Pancreas (tissue), 10 donors: ENCODE measurements around the gene FAM47E. TPM values are rescaled to one million over a fixed set of nuclear protein-coding genes. Genes with fewer than 3 reads are reported as not detected.

Source experiments
- ATAC-seq, 4 donors: fragments of 200-7000 bp; cut with Tn5 transposase; one replicate each; pipeline versions ENCODE4 v1.8.0 to v1.9.1; 2020; ENCODE audit warnings: mild to moderate bottlenecking in 4 of 4, moderate library complexity in 4 of 4
- DNase-seq, 6 donors: peaks; one replicate each; pipeline ENCODE4 v3.0.0-alpha.2; 2020
- FAIRE-seq: peaks from 2 replicates; lab custom pipeline; 2012; peaks lifted over from hg19 to GRCh38; lab: Jason Lieb, UNC
- H3K27ac ChIP-seq, 4 donors: fragments of 200-600 bp; sonication (generic); 1 replicate in 3 of 4; 2 replicates in 1 of 4; pipeline versions ENCODE4 v1.5.0 to v1.8.0; 2020
- H3K27me3 ChIP-seq, 4 donors: fragments of 200-600 bp; one replicate each; pipeline ENCODE4 v1.8.0; 2021
- H3K36me3 ChIP-seq, 3 donors: fragments of 200-600 bp; sonication (generic) in 1 of 3; one replicate each; pipeline versions ENCODE4 v1.5.0 to v1.8.0; 2020 to 2021
- H3K4me1 ChIP-seq, 3 donors: fragments of 200-600 bp; one replicate each; pipeline ENCODE4 v1.8.0; 2021
- H3K4me3 ChIP-seq, 4 donors: fragments of 200-600 bp; sonication (generic) in 2 of 4; one replicate each; pipeline versions ENCODE4 v1.5.0 to v1.8.0; 2020 to 2021
- H3K9me3 ChIP-seq, 4 donors: fragments of 200-600 bp; one replicate each; pipeline ENCODE4 v1.8.0; 2021
- WGBS, 2 donors: extraction: QIAGEN DNeasy Blood & Tissue Kit; methylation state at CpG; one replicate each; pipeline ENCODE4 v1.1.7; 2013; 5-methylcytosine and 5-hydroxymethylcytosine counted together
- intact Hi-C, 3 donors: fragments of 100-400 bp; cut with DNase I; formaldehyde crosslinking; loops; one replicate each; pipeline versions ENCODE4 v1.11.1 to v1.14.2; 2022
- polyA plus RNA-seq, 2 donors: library from polyadenylated mRNA; stranded (reverse); fragments of 200-250 nt; gene quantifications; one replicate each; pipeline ENCODE4 v1.2.3, GENCODE V29; 2013
- total RNA-seq, 6 donors: library from RNA; stranded (reverse); fragmentation: NEBNext Ultra II Directional in 4 of 6; extraction: Animal tissue kit (Norgen Biotek cat#: 25700) in 4 of 6; gene quantifications; one replicate each; pipeline versions ENCODE4 v1.2.1 to v1.2.4, GENCODE V29; 2021 to 2023
- TF ChIP-seq, protein P1 (sequence below), 4 donors: fragments of 200-600 bp; sonication (generic) in 3 of 4; IDR thresholded peaks; one replicate each; pipeline versions ENCODE4 v1.5.0 to v1.8.0; 2021; ENCODE audit warnings: antibody characterized with exemption in 4 of 4
- donor health status: healthy with polysubstance abuse.
- donor health status: DM: no; HTN: no; CAD: no; lungs with moderate emphysema.
- donor health status: DM: no; HTN: no; CAD: no.
- donor health status: control.
- donor health status: control.
- donor health status: Bipolar disorder and iron deficiency.
- donor health status: DM: yes; HTN: yes; CAD: no.
- donor health status: DM: no; HTN: no; CAD: no.
- donor health status: DM: no; HTN: no; CAD: no.
- donor health status: DM: yes; HTN: yes; CAD: no.

The FAM47E gene
- total and polyA plus RNA-seq, 8 donors = 3.6 to 14.8 (median 9.3) TPM

- DNase-seq (no peak), ATAC-seq (peak in 3 of 4 donors; percentile 61 to 78 (median 74)), FAIRE-seq (no peak)
- TF ChIP-seq, protein P1, sequence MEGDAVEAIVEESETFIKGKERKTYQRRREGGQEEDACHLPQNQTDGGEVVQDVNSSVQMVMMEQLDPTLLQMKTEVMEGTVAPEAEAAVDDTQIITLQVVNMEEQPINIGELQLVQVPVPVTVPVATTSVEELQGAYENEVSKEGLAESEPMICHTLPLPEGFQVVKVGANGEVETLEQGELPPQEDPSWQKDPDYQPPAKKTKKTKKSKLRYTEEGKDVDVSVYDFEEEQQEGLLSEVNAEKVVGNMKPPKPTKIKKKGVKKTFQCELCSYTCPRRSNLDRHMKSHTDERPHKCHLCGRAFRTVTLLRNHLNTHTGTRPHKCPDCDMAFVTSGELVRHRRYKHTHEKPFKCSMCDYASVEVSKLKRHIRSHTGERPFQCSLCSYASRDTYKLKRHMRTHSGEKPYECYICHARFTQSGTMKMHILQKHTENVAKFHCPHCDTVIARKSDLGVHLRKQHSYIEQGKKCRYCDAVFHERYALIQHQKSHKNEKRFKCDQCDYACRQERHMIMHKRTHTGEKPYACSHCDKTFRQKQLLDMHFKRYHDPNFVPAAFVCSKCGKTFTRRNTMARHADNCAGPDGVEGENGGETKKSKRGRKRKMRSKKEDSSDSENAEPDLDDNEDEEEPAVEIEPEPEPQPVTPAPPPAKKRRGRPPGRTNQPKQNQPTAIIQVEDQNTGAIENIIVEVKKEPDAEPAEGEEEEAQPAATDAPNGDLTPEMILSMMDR (IDR thresholded peaks at IDR 0.05) = no peak
- H3K9me3 ChIP-seq = no peaks in the 10 kb centered on the region
- intact Hi-C loops = no loop called here
- WGBS, 2 donors = 58 to 70% methylated on average over 3 of the region's 3 CpGs
- no peak overlapping the region for H3K4me3 ChIP-seq
- H3K36me3 ChIP-seq = no peaks in the 10 kb centered on the region
- H3K4me1 ChIP-seq = no peaks in the 10 kb centered on the region
- H3K27ac ChIP-seq = peak overlapping the region in 2 of 4 donors; percentile 53 to 67
- H3K27me3 ChIP-seq = no peaks in the 10 kb centered on the region
Observed at GRCh38 chr4:76292730-76293129, 41.2 kb downstream of the FAM47E start.

DNA sequence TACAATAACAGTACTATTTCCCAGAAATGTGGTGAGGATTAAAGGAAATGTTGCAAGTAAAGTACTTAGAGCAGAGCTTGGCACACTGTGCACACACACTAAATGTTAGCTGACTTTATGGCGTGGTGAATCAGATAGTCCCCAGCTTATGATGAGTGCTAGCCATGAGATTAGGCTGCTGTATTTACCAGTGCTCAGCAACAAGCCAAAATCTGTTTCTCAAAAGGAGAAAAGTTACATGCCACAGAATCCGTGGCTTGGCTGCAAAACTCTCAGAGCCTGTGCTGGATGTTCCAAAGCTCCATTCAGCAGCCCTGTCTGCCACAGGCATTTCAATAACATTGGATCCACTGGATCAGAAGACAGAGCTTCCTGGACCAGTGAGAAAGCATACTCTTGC is 42.3 kb downstream of the FAM47E start:
- Histone ChIP-seq H3K4me3 (no peak overlapping the region), H3K27me3 (no peaks in the 10 kb centered on the region), H3K9me3 (no peaks in the 10 kb centered on the region), H3K36me3 (no peaks in the 10 kb centered on the region), H3K27ac (peak overlapping the region in 1 of 4 donors; percentile 53), H3K4me1 (peaks cover 0 to 3% (median 0%) of the 10 kb centered on the region in 3 donors)
- peak in 3 of 4 donors; percentile 36 to 77 (median 66) for ATAC-seq
- TF ChIP-seq, protein P1 (IDR thresholded peaks at IDR 0.05) = no peak
- intact Hi-C loops = no loop called here
- 75 to 83% methylated on average over 2 of the region's 2 CpGs for WGBS, 2 donors
- no peak for DNase-seq
- no peak for FAIRE-seq

- H3K9me3 ChIP-seq = no peaks in the 10 kb centered on the region
- ATAC-seq (no peak), FAIRE-seq (no peak), DNase-seq (no peak)
- H3K4me3 ChIP-seq = no peak overlapping the region
- TF ChIP-seq, protein P1 (IDR thresholded peaks at IDR 0.05) = no peak
- WGBS, 2 donors = 93% methylated on average over 3 of the region's 3 CpGs
- no peaks in the 10 kb centered on the region for H3K27me3 ChIP-seq
- intact Hi-C loops = no loop called here
- peaks cover 8 to 26% (median 11%) of the 10 kb centered on the region in 3 donors for H3K4me1 ChIP-seq
- no peaks in the 10 kb centered on the region for H3K36me3 ChIP-seq
- H3K27ac ChIP-seq = no peak overlapping the region
Observed at GRCh38 chr4:76296286-76296820, 44.8 kb downstream of the FAM47E start.

DNA sequence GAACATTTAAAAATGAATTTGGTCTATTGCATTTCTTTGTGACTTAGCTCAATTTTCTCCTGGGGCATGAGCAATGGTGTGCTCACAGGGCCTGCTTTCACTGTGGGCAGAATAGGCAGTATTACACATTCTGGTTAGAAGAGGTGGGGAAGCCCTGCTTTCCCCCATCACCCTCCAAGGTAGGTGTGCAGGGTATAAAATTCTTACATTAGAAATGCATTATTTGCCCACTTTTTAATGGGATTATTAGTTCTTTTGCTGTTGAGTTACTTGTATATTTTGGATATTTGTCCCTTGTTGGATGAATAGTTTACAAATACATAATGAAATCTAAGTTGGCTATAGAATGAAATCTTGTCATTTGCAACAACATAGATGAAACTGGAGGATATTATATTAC is 46.7 kb downstream of the FAM47E start:
- TF ChIP-seq, protein P1 (IDR thresholded peaks at IDR 0.05) = no peak
- no peak for DNase-seq
- Histone ChIP-seq H3K4me3 (no peak overlapping the region), H3K27me3 (no peaks in the 10 kb centered on the region), H3K4me1 (peaks cover 18 to 32% (median 21%) of the 10 kb centered on the region in 3 donors), H3K36me3 (no peaks in the 10 kb centered on the region), H3K9me3 (no peaks in the 10 kb centered on the region), H3K27ac (peak overlapping the region in 1 of 4 donors; percentile 9)
- intact Hi-C loops = no loop called here
- FAIRE-seq = no peak
- ATAC-seq = no peak

DNA sequence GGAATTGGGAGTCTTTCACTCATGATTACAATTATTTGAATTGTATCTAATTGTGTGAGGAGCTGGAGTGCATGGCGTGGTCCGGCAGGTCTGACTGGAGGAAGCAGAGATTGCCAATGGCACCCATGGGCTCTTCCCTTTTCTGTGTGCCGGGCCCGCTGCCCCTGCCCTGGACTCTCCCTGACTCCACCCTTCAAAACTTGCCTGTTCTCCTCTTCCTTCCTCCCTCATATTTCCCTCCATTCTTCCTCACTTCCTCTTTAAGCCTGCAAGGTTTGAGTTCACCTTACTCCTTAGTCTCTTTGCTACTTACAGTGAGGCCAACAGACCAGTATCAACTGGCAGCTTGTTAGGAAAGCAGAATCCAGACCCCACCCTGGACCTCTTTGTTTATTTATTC is 48.5 kb downstream of the FAM47E start:
- intact Hi-C loops = loop anchor here in 1 of 3 donors (10.0 kb wide), 1 partner anchor 45 kb away; the partner anchor contains the start of gene FAM47E

More for the DNA sequence above, 48.5 kb downstream of the FAM47E start:
- no peak for ATAC-seq
- Histone ChIP-seq H3K4me1 (peaks cover 18 to 34% (median 21%) of the 10 kb centered on the region in 3 donors), H3K36me3 (no peaks in the 10 kb centered on the region), H3K27ac (peak overlapping the region in 2 of 4 donors; percentile 82 to 92), H3K4me3 (no peak overlapping the region), H3K9me3 (no peaks in the 10 kb centered on the region), H3K27me3 (no peaks in the 10 kb centered on the region)
- TF ChIP-seq, protein P1 (IDR thresholded peaks at IDR 0.05) = no peak
- DNase-seq = no peak
- FAIRE-seq = no peak
- 85 to 91% methylated on average over 4 of the region's 4 CpGs for WGBS, 2 donors
